MM.1S (cell line): Measurements from ENCODE around the gene GPD1.

Experiments used
- CTCF ChIP-seq: fragments of 300-600 bp; sonication (generic); IDR thresholded peaks from 2 replicates; pipeline ENCODE4 v1.5.1; 2016; ENCODE audit warnings: antibody characterized with exemption, low read length, mixed read lengths
- EZH2phosphoT487 ChIP-seq: fragments of 300-600 bp; sonication (generic); IDR thresholded peaks from 2 replicates; pipeline ENCODE4 v1.6.1; 2018; ENCODE audit warnings: antibody characterized with exemption, low read length

- TF ChIP-seq CTCF = peak; percentile 96
- TF ChIP-seq EZH2phosphoT487 = no peak
Observed at GRCh38 chr12:50055831-50056638, 47.8 kb upstream of the GPD1 start.
